Measurements from ENCODE around the gene GTPBP3. TPM values are rescaled to one million over a fixed set of nuclear protein-coding genes. Genes with fewer than 3 reads are reported as not detected.

The GTPBP3 gene
- total and polyA plus RNA-seq, 9 of the 15 experiments (the other 6 are each of a cell fraction or from before 2014, with no cell fraction given), result 4.9 to 124 (median 22.6) TPM

DNA sequence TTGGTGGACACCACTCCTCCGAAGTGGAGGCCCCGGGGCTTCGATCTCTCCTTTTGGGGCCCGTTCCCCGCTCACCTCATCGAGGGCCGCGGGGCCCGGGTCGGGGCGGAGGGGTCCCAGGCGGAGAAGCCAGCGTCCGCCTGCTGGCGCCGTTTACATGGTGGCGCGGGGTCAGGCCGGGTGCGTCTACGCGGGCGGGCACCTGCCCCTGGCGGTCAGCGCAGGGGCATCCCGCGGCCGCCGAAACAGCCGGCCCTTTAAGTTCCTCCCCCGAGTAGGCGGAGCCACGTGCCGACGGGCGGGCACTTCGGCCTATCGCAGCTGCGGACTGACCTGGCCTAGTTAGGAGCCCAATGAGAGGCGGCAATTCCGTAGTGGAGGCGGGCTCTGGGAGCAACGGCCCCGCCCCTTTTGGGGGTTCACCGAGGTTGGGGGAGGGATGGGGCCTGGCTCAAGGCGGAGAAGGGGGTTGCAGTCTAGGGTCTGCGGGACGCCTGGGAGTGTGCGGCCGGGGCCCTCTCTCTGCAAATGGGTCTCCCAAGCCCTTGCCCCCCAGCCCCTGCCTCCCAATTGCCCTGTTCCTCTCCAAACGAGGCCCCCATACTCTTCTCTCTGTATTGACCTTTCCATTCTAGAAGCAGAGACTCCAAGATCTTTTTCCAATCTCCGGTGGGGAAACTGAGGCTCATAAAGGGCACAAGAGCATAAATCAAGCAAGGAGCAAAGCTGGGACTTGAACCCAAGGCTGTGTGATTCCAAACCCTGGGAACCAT lies 34.0 kb upstream of the GTPBP3 start, which contains the start of gene ABHD8 (continued):
- TF ChIP-seq, protein P1, sequence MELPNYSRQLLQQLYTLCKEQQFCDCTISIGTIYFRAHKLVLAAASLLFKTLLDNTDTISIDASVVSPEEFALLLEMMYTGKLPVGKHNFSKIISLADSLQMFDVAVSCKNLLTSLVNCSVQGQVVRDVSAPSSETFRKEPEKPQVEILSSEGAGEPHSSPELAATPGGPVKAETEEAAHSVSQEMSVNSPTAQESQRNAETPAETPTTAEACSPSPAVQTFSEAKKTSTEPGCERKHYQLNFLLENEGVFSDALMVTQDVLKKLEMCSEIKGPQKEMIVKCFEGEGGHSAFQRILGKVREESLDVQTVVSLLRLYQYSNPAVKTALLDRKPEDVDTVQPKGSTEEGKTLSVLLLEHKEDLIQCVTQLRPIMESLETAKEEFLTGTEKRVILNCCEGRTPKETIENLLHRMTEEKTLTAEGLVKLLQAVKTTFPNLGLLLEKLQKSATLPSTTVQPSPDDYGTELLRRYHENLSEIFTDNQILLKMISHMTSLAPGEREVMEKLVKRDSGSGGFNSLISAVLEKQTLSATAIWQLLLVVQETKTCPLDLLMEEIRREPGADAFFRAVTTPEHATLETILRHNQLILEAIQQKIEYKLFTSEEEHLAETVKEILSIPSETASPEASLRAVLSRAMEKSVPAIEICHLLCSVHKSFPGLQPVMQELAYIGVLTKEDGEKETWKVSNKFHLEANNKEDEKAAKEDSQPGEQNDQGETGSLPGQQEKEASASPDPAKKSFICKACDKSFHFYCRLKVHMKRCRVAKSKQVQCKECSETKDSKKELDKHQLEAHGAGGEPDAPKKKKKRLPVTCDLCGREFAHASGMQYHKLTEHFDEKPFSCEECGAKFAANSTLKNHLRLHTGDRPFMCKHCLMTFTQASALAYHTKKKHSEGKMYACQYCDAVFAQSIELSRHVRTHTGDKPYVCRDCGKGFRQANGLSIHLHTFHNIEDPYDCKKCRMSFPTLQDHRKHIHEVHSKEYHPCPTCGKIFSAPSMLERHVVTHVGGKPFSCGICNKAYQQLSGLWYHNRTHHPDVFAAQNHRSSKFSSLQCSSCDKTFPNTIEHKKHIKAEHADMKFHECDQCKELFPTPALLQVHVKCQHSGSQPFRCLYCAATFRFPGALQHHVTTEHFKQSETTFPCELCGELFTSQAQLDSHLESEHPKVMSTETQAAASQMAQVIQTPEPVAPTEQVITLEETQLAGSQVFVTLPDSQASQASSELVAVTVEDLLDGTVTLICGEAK (IDR thresholded peaks at IDR 0.05), result no peak
- TF ChIP-seq, protein P1 (CRISPR knock-in tag; IDR thresholded peaks at IDR 0.05), result no peak
- no peak for TF ChIP-seq BACH1 (tag; IDR thresholded peaks at IDR 0.05)
- no peak for TF ChIP-seq PCBP2 (IDR thresholded peaks at IDR 0.05; ENCODE audit: low read depth, low read length, poor library complexity, severe bottlenecking)
- no peak for TF ChIP-seq IRF2 (CRISPR knock-in tag; IDR thresholded peaks at IDR 0.05)
- no peak for TF ChIP-seq ARID2 (IDR thresholded peaks at IDR 0.05)
- TF ChIP-seq, protein P2, sequence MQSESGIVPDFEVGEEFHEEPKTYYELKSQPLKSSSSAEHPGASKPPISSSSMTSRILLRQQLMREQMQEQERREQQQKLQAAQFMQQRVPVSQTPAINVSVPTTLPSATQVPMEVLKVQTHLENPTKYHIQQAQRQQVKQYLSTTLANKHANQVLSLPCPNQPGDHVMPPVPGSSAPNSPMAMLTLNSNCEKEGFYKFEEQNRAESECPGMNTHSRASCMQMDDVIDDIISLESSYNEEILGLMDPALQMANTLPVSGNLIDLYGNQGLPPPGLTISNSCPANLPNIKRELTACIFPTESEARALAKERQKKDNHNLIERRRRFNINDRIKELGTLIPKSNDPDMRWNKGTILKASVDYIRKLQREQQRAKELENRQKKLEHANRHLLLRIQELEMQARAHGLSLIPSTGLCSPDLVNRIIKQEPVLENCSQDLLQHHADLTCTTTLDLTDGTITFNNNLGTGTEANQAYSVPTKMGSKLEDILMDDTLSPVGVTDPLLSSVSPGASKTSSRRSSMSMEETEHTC (IDR thresholded peaks at IDR 0.05), result no peak
- TF ChIP-seq, protein P3, sequence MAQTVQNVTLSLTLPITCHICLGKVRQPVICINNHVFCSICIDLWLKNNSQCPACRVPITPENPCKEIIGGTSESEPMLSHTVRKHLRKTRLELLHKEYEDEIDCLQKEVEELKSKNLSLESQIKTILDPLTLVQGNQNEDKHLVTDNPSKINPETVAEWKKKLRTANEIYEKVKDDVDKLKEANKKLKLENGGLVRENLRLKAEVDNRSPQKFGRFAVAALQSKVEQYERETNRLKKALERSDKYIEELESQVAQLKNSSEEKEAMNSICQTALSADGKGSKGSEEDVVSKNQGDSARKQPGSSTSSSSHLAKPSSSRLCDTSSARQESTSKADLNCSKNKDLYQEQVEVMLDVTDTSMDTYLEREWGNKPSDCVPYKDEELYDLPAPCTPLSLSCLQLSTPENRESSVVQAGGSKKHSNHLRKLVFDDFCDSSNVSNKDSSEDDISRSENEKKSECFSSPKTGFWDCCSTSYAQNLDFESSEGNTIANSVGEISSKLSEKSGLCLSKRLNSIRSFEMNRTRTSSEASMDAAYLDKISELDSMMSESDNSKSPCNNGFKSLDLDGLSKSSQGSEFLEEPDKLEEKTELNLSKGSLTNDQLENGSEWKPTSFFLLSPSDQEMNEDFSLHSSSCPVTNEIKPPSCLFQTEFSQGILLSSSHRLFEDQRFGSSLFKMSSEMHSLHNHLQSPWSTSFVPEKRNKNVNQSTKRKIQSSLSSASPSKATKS (CRISPR knock-in tag; IDR thresholded peaks at IDR 0.05), result no peak
- TF ChIP-seq NCOA1 (IDR thresholded peaks at IDR 0.05; ENCODE audit: low read depth), result no peak
- TF ChIP-seq RBM39 (optimal IDR thresholded peaks at IDR 0.05; ENCODE audit: low read depth, low read length), result no peak
- TF ChIP-seq PRMT5 (CRISPR knock-in tag; IDR thresholded peaks at IDR 0.05), result no peak
- peak; percentile 96 for TF ChIP-seq RBM25 (IDR thresholded peaks at IDR 0.05; ENCODE audit: low read depth, low read length, severe bottlenecking)
- no peak for TF ChIP-seq ZC3H4 (CRISPR knock-in tag; IDR thresholded peaks at IDR 0.05; ENCODE audit: borderline replicate concordance)
- peak; percentile 50 for TF ChIP-seq POLR2B (IDR thresholded peaks at IDR 0.05; ENCODE audit: low read depth, partially characterized antibody)
- TF ChIP-seq ETV6 (IDR thresholded peaks at IDR 0.05; ENCODE audit: borderline replicate concordance in 1 of 2, low read depth in 2 of 2, low read length in 1 of 2), result no peak
- no peak for TF ChIP-seq ETV6 (CRISPR knock-in tag; IDR thresholded peaks at IDR 0.05; ENCODE audit: borderline replicate concordance)
